ENCODE results near the gene COL6A1.
"Not testable (repeated sequence)": the region's sequence is repeated elsewhere in the genome, so short reads cannot be mapped to it uniquely, and the experiment has no call there.

Gene COL6A1

GRCh38 chr21:45994759-45995685 is 13.5 kb downstream of the COL6A1 start:
- no peak for DNase-seq

DNA sequence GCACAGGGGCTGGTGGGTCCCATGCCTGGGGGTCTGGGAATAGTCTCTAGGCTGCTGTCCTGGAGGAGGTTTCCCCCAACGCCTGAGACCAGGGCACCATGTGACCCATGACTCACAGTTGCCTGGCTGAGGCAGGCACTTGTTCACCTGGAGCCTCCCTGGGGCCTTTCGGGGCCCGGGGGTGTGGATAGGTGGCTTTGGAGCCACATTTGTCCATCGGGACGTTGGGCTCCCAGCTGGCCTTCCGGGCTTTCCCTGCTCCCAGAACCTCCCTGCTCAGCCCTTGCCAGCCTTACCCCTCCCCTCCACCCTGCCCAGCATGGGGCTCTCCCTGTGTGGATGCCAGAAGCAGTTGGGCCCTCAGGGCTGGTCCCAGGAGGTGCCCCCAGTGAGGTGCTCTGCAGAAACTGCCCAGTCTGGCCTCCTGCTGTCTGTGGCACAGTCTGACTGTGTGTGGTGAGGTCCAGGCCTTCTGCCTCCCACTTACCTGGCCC is 14.2 kb downstream of the COL6A1 start:
- no peak for DNase-seq

- no peak for DNase-seq
Measured at GRCh38 chr21:45996311-45997204, 15.0 kb downstream of the COL6A1 start.

GRCh38 chr21:45997205-45997494 is 15.6 kb downstream of the COL6A1 start:
- DNase-seq, result no peak

- DNase-seq, result no peak
Measured at GRCh38 chr21:45997495-45998275, 16.1 kb downstream of the COL6A1 start.

DNA sequence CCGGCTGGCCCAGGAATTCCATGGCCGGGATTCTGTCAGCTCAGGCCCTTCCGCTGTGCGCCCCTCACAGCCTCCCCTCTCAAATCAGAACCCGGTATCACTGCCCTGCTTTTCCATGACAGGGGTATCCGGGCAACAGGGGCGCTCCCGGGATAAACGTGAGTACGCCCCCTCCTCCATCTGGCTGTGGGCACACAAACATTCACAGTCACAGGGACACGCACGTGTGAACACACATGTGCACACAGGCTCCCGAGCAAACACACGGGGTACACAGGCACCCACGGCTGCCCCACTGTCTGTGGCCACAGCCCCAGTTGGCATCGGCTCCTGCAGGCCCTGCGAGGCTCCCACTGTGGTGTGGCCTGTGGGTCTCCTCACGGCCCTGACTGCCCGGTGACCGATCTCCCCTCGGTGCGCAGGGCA is 16.7 kb downstream of the COL6A1 start:
- DNase-seq, result no peak

GRCh38 chr21:45998871-45999580 is 17.5 kb downstream of the COL6A1 start:
- DNase-seq, result no peak

DNA sequence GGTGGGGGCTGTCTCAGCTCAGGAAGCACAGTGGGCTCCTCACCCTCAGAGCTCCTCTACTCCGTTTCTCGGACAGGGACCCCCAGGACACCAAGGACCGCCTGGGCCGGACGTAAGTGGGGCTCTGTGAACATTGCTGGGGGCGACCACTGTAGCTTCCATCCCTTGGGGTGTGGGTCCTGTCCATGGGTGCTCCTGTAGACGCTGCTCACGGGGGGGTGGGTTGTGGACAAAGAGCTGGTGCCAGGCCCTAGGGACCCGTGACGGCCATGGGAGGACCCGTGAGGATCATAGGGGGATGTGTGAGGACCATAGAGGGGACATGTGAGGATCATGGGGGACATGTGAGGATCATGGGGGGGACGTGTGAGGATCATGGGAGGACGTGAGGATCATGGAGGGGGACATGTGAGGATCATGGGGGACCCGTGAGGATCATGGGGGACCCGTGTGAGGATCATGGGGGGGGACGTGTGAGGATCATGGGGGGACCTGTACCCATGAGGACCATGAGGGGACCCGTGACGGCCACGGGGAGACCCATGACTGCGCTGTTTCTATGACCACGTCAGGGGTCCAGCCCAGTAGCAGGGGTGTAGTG is 18.1 kb downstream of the COL6A1 start:
- DNase-seq, result no peak

DNA sequence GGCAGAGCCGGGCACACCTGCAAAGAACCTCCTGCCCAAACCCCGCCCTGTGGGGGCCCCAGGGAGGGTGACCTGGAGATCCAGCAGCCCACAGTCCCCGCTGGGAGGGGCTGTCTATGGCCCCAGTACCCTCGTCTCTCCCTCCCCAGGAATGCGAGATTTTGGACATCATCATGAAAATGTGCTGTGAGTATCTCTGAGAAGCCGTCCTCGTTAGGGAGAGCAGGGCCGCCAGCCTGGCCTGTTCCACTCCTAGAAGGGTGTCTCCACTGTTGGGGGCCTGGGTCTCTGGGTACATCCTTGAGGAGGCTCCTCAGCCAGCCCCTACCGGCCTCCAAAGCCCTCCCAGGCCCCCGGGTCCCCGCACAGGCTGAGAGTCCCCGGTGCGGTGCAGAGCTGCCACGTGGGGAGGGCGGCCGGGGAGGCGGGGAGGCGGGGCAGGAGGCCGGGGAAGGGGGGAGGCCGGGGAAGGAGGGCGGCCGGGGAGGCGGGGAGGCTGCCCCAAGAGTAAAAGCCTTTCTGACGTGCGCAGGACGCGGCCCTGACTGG is 18.7 kb downstream of the COL6A1 start:
- no peak for DNase-seq

GRCh38 chr21:46000731-46001641 is 19.4 kb downstream of the COL6A1 start:
- DNase-seq, result no peak

- DNase-seq, result no peak
Measured at GRCh38 chr21:46001821-46002681, 20.5 kb downstream of the COL6A1 start.

DNA sequence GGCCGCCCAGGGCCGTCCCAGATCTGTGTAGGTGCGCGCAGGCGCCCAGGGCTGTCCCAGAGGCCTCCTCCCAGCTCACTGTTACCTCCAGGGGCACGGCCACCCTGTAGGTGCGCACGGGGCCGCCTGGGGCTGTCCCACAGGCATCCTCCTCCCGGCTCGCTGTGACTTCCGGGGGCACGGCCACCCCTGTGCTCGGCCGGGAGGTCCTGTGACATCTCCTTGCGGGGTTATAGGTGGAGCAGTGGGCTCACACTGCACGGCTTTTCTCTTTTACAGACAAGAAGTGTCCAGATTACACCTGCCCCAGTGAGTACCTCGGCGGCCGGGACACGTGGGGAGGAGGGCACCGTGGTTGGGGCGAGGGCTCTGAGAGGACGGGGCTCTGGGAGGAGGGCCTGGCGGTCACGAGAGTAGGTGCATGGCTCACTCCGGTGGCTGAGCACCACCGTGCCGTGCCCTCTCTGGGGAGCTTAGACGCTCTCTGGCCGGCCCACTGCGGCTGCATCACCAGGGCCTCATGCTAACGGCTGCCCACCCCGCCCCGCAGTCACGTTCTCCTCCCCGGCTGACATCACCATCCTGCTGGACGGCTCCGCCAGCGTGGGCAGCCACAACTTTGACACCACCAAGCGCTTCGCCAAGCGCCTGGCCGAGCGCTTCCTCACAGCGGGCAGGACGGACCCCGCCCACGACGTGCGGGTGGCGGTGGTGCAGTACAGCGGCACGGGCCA is 21.4 kb downstream of the COL6A1 start:
- DNase-seq, result no peak

GRCh38 chr21:46003575-46004007 is 22.0 kb downstream of the COL6A1 start:
- DNase-seq, result no peak

- no peak for DNase-seq
Measured at GRCh38 chr21:46004168-46004861, 22.7 kb downstream of the COL6A1 start.

DNA sequence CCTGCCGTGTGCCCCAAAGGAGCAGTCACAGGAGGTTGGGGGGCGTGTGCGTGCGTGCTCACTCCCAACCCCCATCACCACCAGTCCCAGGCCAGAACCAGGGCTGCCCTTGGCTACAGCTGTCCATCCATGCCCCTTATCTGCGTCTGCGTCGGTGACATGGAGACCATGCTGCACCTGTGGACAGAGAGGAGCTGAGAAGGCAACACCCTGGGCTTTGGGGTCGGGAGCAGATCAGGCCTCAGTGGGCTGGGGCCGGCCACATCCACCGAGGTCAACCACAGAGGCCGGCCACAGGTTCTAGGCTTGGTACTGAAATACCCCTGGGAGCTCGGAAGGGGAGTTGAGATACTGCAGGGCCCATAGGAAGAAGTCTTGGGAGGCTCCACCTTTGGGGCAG is 23.5 kb downstream of the COL6A1 start:
- no peak for DNase-seq

GRCh38 chr21:46005481-46005881 is 23.9 kb downstream of the COL6A1 start:
- no peak for DNase-seq

DNA sequence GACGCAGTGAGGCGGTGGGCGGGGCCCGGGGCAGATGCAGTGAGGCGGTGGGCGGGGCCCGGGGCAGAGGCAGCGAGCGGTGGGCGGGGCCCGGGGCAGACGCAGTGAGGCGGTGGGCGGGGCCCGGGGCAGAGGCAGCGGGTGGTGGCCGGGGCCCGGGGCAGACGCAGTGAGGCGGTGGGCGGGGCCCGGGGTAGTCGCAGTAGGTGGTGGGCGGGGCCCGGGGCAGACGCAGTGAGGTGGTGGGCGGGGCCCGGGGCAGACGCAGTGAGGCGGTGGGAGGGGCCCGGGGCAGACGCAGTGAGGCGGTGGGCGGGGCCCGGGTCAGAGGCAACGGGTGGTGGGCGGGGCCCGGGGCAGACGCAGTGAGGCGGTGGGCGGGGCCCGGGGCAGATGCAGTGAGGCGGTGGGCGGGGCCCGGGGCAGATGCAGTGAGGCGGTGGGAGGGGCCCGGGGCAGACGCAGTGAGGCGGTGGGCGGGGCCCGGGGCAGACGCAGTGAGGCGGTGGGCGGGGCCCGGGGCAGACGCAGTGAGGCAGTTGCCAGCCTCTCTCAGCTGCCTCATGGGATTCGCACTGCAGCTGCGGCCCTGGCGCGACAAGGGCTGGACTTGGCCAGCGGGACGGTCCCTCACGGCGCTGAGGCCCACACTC is 24.4 kb downstream of the COL6A1 start:
- DNase-seq, result not testable (repeated sequence)

Measured in stimulated activated naive CD4-positive, alpha-beta T cell (primary cell).